ENCODE measurements around the gene ECM1. TPM values are rescaled to one million over a fixed set of nuclear protein-coding genes. Genes with fewer than 3 reads are reported as not detected.

Gene ECM1
- total and polyA plus RNA-seq, 2 of the 8 experiments (the other 6 are each of a cell fraction or from before 2014, with no cell fraction given): 0.95 to 0.98 TPM

GRCh38 chr1:150511551-150511950 lies 3.6 kb downstream of the ECM1 start:
- Histone ChIP-seq H2BK120ac (replicated peaks; ENCODE audit: low read depth, low read length) (no peak overlapping the region), H4K5ac (ENCODE audit: insufficient read length, low read depth, low read length) (no peak overlapping the region), H3K27ac (ENCODE audit: low read depth, low read length) (no peak overlapping the region), H3K9ac (replicated peaks in 1 of 4; ENCODE audit: extremely low read depth in 1 of 4, low read depth in 3 of 4, low read length in 3 of 4) (no peak overlapping the region), H3K4me3 (ENCODE audit: extremely low read depth in 1 of 4, insufficient read depth in 2 of 4, low read depth in 3 of 4, low read length in 4 of 4) (no peak overlapping the region), H3K23me2 (ENCODE audit: low read depth, low read length) (peaks cover 5% of the 10 kb centered on the region), H4K8ac (ENCODE audit: extremely low read depth, insufficient read depth, low read length) (no peak overlapping the region), H3K18ac (ENCODE audit: extremely low read depth, low read length) (no peak overlapping the region), H4K20me1 (replicated peaks in 1 of 2; ENCODE audit: control insufficient read depth in 1 of 2, insufficient read depth in 2 of 2, low read length in 2 of 2) (no peaks in the 10 kb centered on the region), H3K4ac (replicated peaks; ENCODE audit: insufficient read length, low read depth, low read length) (no peak overlapping the region), H2AK5ac (ENCODE audit: low read depth, low read length) (no peak overlapping the region), H2BK12ac (ENCODE audit: low read depth, low read length) (no peak overlapping the region), H3K27me3 (replicated peaks in 1 of 4; ENCODE audit: control insufficient read depth in 3 of 4, extremely low read depth in 1 of 4, insufficient read depth in 3 of 4, low read length in 3 of 4) (no peaks in the 10 kb centered on the region; a peak in 1 of 7 replicates), H3K4me2 (ENCODE audit: insufficient read depth in 1 of 2, low read depth in 2 of 2, low read length in 2 of 2) (no peak overlapping the region), H3K14ac (ENCODE audit: insufficient read length) (no peak overlapping the region), H2AFZ (ENCODE audit: low read length) (no peak overlapping the region), H3K79me1 (ENCODE audit: low read depth, low read length) (no peaks in the 10 kb centered on the region), H3K79me2 (ENCODE audit: control insufficient read depth in 1 of 2, insufficient read depth in 2 of 2, low read length in 2 of 2) (no peaks in the 10 kb centered on the region), H4K91ac (replicated peaks; ENCODE audit: insufficient read length, low read length) (no peak overlapping the region), H3K9me3 (ENCODE audit: insufficient read depth in 2 of 2, low read depth in 1 of 2, low read length in 1 of 2) (no peaks in the 10 kb centered on the region), H2BK20ac (ENCODE audit: low read length) (no peak overlapping the region), H3K23ac (ENCODE audit: insufficient read length) (no peak overlapping the region), H2BK5ac (ENCODE audit: low read depth, low read length) (peak overlapping the region; percentile 16; the same call in 1 of the 2 replicates), H3K4me1 (replicated peaks in 1 of 4; ENCODE audit: control insufficient read depth in 3 of 4, insufficient read depth in 4 of 4, low read length in 3 of 4) (peaks cover 0 to 4% (median 3%) of the 10 kb centered on the region in 4 experiments; a peak in 5 of 7 replicates), H3K36me3 (ENCODE audit: control insufficient read depth in 2 of 4, insufficient read depth in 4 of 4, low read length in 3 of 4) (peaks cover 0 to 4% (median 3%) of the 10 kb centered on the region in 4 experiments; a peak in 4 of 8 replicates), H2BK15ac (ENCODE audit: low read length) (no peak overlapping the region), H3K56ac (replicated peaks; ENCODE audit: insufficient read length, low read depth, low read length) (no peak overlapping the region)
- no peak for FAIRE-seq
- no peak for TF ChIP-seq TBP (IDR thresholded peaks at IDR 0.05; ENCODE audit: low read depth, low read length)
- CTCF ChIA-PET (ENCODE audit: partially characterized antibody): interaction anchor here (0.7 to 22.4 kb wide), 3 partner anchors 21 to 302 kb away, joined by 3 to 253 read pairs (median 3); no protein-coding TSS in a partner anchor
- no peak for DNase-seq (ENCODE audit: low read depth in 1 of 2, low spot score in 2 of 2)
- 93% methylated on average over 12 of the region's 12 CpGs; no CpG with 5 or more reads in 1 of the 2 experiments for WGBS, 2 experiments (ENCODE audit: extremely low coverage in 1 of 2, insufficient coverage in 1 of 2, insufficient read length in 1 of 2, insufficient replicate concordance in 2 of 2, low coverage in 1 of 2, low lambda C conversion rate in 2 of 2, missing lambda C conversion rate in 1 of 2)
- POLR2A ChIA-PET (ENCODE audit: partially characterized antibody): interaction anchor here (0.9 to 1.3 kb wide), 3 partner anchors 9 to 68 kb away, joined by 3 read pairs; partner anchors contain the start of genes MCL1 and TARS2
